ENCODE data around the gene OXTR.

OXTR gene

DNA sequence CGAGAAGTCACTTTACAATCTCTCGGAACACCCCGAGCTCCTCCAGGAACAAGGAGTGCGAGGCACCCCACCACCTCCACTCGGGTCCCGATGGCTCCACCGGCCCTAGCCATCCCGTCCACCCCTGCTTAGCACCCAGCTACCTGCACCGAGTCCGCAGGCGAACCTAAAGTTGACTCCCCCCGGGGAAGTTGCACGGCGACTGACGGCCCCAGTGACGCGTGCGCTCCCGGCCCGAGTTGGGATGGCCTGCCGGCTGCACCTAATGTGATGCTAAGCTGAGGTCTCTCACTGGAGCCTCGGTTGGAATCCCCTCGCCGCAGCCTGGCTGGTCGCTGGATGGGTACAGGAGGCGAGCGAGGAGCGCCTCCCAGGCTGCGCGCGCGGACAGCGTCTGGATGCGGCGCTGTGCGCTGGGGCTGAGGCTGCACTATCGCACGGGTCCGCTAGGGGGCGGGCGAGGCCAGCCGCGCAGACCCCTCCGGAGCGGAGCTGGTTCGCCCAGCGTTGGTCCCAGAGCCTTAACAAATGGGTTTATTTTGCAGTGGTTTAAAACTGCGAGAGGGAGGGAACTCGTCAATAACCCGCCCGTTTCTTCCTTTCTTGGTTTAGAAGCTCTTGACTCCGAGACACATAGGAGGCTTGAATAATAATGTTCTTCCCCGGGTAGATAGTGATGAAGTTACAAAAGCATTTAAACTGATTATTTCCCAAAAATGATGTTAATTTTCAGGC lies at the start of gene OXTR:
TSS of gene OXTR (minus strand) at position 526 of the 735 bp plus-strand sequence. CDS start 1,426 bp downstream, outside the sequence.
- DNase-seq: peak; percentile 54 to 67
- TF ChIP-seq GATA1 (IDR thresholded peaks at IDR 0.05; ENCODE audit: low read depth, low read length): no peak
- TF ChIP-seq POLR2A (IDR thresholded peaks at IDR 0.05; ENCODE audit: low read length): no peak

DNA sequence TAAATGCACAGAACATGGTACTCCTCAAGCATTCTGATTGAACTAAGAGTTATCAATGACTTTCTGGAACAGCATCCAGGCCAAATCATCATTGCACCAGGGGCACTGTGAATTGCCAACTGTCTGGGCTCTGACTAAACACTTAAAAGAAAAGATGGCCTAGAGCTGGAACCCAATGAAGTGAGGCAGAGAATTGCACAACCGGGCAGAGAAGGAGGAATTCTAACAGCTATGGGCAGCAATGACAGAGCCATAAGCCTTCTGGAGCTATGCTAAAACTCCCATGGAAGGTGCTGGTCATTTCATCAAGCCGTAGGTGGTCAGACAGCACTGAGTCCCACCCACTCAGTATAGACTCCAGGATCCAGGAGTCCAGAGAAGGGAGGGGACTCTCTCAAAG lies 48.1 kb upstream of the OXTR start:
- no peak for TF ChIP-seq POLR2A (IDR thresholded peaks at IDR 0.05; ENCODE audit: low read length)
- TF ChIP-seq GATA1 (IDR thresholded peaks at IDR 0.05; ENCODE audit: low read depth, low read length): no peak
- DNase-seq: no peak

DNA sequence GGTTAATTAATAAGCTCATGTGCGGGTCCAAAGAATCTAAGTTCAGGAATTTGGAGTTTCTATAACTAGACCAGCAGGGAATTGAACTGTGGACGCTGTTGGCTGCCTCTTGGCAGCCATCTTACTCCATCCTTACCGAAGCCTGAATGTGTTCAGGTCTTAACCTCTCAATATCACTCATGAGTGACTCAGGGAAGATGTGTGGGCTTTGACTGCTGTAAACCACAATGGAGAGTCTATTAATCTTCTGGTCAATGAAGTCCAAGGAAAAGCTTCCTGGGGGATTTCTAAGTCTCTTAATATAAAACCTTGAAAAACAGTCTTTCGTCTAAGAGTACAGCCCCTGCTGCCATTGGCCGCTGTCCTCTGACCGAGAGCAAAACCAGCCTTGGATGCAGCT lies 46.7 kb upstream of the OXTR start:
- TF ChIP-seq POLR2A (IDR thresholded peaks at IDR 0.05; ENCODE audit: low read length): no peak
- no peak for TF ChIP-seq GATA1 (IDR thresholded peaks at IDR 0.05; ENCODE audit: low read depth, low read length)
- no peak for DNase-seq

DNA sequence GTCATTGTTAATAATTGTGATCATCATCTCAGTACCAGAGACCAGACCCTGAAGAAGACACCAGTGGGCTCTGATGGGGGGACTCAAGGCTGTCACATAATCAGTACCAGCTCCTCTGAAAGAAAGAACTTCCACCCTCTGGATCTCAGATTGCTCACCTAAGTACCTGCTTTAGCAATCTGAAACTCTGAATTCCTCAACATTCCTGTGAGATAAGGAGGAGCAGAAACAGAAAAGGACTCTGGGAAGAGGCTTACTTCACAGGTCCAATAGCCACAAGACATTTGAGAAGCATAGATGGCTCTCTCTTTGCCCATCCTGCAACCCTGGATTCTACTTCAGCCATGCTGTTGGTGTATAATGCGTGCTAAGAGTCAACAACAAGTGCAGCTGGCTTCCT lies 44.0 kb upstream of the OXTR start:
- DNase-seq: no peak
- TF ChIP-seq GATA1 (IDR thresholded peaks at IDR 0.05; ENCODE audit: low read depth, low read length): no peak
- no peak for TF ChIP-seq POLR2A (IDR thresholded peaks at IDR 0.05; ENCODE audit: low read length)

DNA sequence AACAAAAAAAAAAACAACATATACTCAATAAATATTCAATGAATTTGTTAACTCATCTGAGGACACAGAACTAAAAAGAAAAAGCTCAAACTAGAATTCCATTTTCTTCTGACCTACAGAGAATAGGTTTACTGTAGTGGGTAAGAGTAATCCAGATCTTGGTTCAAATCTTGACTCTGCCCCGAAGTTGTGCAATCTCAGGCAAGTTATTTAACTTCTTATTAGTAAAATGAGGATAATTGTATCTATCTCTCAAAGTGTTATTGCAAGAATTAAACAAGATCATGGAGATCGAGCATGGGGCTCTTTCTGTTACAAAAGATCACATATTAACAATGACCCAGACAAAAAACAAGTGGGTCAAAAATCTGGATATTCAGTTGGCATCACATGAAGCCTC lies 41.1 kb upstream of the OXTR start:
- TF ChIP-seq POLR2A (IDR thresholded peaks at IDR 0.05; ENCODE audit: low read length): no peak
- no peak for DNase-seq

DNA sequence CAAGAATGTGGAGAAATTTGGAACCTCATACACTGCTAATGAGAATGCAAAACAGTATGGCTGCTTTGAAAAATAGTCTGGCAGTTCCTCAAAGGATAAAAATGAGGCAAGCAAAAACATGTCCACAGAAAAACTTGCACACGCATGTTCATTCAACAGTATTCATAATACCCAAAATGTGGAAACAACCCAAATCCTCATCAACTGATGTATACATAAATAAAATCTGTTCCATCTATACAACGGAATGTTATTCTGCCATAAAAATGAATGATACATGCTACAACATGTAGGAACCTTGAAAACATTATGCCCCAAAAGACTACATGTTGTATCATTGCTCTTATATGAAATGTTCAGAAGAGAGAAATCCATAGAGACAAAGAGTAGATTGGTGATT lies 36.4 kb upstream of the OXTR start:
- DNase-seq: no peak
- TF ChIP-seq POLR2A (IDR thresholded peaks at IDR 0.05; ENCODE audit: low read length) (no peak), GATA1 (IDR thresholded peaks at IDR 0.05; ENCODE audit: low read depth, low read length) (no peak)

DNA sequence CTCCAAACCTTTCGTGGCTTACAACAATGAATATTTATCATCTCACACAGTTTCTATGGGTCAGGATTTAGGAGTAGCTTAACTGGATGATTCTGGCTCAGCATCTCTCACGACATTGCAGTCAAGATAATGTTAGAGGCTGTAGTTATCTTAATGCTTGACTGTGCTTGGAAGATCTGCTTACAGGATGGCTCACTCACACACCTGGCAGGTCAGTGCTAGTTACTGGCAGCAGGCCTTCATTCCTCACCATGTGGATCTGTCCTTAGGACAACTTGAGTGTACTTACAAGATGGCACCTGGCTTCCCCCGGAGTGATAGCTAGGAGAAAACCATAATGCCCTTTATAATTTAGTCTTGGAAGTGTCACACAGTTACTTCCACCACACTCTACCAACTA lies 32.8 kb upstream of the OXTR start:
- no peak for DNase-seq
- TF ChIP-seq GATA1 (IDR thresholded peaks at IDR 0.05; ENCODE audit: low read depth, low read length) (no peak), POLR2A (IDR thresholded peaks at IDR 0.05; ENCODE audit: low read length) (no peak)

DNA sequence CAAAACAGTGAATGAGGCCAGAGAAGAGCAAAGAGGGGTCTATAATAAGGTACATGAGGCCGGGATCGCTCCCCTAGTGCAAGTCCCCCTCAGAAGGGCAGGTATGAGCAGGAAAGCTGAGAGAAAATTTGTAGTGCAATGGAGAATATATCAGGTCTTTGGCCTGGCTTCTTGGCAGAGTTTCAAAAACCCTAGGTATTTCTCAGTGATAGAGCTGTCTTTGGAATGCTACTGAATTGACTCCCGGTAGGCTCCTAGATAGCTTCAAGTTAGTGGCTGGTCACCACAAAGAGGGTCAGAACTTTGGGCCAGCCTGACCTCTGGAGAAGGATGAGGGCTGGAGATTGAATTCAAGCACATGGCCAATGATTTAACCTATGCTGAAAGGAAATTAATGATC lies 30.6 kb upstream of the OXTR start:
- DNase-seq: no peak
- TF ChIP-seq POLR2A (IDR thresholded peaks at IDR 0.05; ENCODE audit: low read length) (no peak), GATA1 (IDR thresholded peaks at IDR 0.05; ENCODE audit: low read depth, low read length) (no peak)

DNA sequence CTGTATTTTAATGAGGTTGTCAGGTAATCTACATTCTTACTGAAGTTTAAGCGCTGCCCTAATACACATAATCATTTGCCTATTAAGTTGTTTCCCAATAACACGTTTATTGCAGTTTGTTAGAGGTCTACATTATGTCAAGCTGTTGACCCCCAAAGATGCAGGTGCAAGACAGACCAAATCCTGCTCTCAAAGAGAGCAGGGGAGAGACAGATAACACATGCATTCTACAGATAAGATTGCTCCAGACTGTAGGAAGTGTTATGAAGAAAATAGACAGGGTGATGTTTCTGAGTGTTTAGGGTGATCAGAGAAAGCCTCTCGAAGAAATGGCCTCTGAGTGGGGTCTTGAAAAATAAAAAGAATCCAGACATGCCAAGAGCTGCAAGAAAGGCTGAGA lies 24.8 kb upstream of the OXTR start:
- TF ChIP-seq GATA1 (IDR thresholded peaks at IDR 0.05; ENCODE audit: low read depth, low read length): no peak
- TF ChIP-seq POLR2A (IDR thresholded peaks at IDR 0.05; ENCODE audit: low read length): no peak
- no peak for DNase-seq

DNA sequence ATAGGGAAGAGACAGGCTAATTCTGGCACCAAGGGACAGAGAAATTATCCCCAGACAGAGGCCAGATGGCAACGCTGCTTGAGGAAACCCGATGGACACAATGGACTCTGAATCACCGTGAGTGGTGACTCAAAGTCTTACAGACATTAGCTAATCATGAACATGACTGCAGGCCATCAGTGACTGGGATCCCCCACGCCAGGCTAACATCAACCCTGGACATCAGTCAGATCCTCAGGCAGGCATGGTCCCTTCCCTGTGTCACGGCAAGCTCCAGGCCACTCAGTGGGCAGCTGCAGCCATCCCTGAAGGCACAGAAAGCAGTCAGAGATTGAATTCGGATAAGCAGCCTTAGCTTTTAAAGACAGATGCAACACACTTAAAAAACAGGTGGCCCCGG lies 23.8 kb upstream of the OXTR start:
- DNase-seq: no peak
- TF ChIP-seq POLR2A (IDR thresholded peaks at IDR 0.05; ENCODE audit: low read length) (no peak), GATA1 (IDR thresholded peaks at IDR 0.05; ENCODE audit: low read depth, low read length) (no peak)

DNA sequence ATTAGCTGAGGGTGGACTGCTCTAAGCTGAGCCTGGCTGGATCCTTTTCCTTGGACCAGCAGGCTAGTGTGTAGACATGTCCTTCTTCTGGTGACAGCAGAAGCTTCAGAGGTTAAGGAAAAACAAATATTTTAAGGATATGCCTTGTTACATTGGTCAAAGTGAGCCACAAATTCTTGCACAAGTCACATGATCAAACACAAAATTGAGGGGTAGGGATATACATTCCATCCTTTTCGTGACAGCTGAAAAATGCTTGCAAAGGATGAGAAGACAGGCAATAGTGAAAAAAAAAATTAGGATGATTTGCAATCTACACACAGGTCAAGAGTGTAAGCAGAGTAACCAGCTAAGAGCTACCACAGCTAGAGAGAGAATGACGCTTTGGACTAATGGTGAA lies 21.1 kb upstream of the OXTR start:
- no peak for DNase-seq
- TF ChIP-seq GATA1 (IDR thresholded peaks at IDR 0.05; ENCODE audit: low read depth, low read length) (no peak), POLR2A (IDR thresholded peaks at IDR 0.05; ENCODE audit: low read length) (no peak)

DNA sequence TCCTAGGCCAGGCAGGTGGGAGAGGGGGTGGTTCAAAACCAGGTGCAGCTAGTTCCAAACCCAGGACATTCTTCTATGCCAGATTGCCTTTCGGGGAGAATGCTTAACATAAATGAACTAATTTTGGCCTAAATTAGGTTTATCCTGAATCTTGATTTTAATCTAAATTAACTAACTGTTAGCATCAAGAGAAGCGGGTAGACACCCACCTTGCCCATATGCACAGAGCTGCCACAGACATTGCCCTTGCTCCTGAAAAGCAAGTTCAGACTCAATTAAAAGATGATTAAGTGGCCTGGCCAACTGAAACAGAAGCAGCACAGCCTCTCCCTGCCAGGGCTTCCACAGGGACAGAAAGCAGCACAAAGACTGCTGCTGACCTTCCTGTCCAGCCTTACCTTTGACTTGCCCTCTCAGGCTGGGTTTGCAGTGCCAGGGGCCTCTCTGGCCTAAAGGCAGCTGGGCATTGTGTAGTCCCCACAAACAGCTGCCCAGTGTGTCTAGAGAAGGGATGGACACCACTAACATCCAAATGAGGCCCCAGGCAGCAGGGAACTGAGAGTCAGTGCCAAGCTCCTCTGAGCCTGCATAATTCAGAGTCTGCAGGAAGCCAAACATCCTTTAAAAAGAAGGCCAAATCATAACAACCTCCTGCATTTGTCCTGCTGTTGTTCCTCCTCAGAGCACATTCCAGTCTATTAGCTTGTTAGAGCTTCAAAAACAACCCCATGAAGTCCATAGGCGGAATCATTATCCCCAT lies 15.4 kb upstream of the OXTR start:
- no peak for TF ChIP-seq GATA1 (IDR thresholded peaks at IDR 0.05; ENCODE audit: low read depth, low read length)
- TF ChIP-seq POLR2A (IDR thresholded peaks at IDR 0.05; ENCODE audit: low read length): no peak
- no peak for DNase-seq

DNA sequence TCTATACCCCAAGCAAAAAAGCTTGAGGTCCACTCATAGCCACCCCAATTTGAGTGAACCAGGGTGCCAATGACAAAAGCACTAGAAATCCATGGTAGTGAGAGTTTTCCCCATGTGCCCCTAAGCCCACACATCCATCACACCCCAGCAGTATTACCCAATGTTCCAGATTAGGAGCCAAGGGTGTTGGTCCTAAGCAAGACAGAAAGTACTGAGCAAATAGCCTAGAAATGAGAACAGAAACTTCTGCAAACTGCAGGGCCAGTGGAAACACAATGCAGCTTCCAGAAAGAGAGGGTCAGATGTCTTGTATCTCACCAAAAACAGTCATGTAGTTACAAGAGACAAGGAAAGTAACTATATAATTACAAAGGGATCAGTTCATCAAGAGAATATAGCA lies 10.9 kb upstream of the OXTR start:
- no peak for TF ChIP-seq GATA1 (IDR thresholded peaks at IDR 0.05; ENCODE audit: low read depth, low read length)
- no peak for TF ChIP-seq POLR2A (IDR thresholded peaks at IDR 0.05; ENCODE audit: low read length)
- DNase-seq: no peak

DNA sequence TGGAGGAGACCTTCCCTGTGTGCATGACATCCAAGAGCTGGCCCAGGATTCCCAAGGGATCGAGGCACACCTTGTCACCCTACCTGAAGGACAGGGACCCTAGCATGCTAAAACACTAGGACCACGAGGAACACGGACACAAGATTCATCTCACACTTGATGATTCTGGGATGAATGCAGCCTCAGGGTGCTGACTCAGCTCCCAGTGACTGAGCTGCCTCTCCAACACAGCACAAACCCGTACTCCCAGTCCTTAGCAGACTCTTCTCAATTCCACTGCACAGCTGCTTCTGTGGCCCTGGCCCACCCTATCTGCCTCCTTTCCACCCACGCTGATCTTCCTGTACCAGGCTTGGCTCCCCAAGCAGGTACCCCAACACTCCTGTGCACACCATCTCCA lies 9.1 kb upstream of the OXTR start:
- DNase-seq: no peak
- TF ChIP-seq GATA1 (IDR thresholded peaks at IDR 0.05; ENCODE audit: low read depth, low read length) (no peak), POLR2A (IDR thresholded peaks at IDR 0.05; ENCODE audit: low read length) (no peak)

DNA sequence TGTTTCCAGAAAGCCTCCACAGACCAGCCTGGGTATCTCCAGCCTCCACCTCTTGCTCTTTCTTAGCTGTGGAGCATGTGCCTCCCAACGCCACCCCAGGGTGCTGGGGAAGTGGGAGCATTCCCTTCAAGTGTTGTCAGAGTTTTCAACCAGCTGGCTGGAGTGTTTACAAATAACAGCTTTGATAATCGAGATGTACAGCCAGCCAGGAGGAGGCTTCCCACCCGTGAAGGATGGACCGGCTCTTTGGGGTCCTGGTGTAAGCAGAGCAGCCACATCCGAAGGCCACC lies 8.5 kb upstream of the OXTR start:
- TF ChIP-seq POLR2A (IDR thresholded peaks at IDR 0.05; ENCODE audit: low read length) (no peak), GATA1 (IDR thresholded peaks at IDR 0.05; ENCODE audit: low read depth, low read length) (no peak)

More for the DNA sequence above, 8.5 kb upstream of the OXTR start:
- DNase-seq: no peak
